Ishikawa (cell line): ENCODE results near the gene MRPL54.
A peak's percentile ranks its signal among the peaks of the same experiment; 100 is the strongest.

Source experiments
- CEBPB ChIP-seq: IDR thresholded peaks from 2 replicates; pipeline ENCODE4 v1.6.1; 2012
- CREB1 ChIP-seq: IDR thresholded peaks from 2 replicates; pipeline ENCODE4 v1.6.1; 2012; ENCODE audit warnings: low read depth
- EGR1 ChIP-seq: IDR thresholded peaks from 2 replicates; pipeline ENCODE4 v1.6.1; 2012
- EP300 ChIP-seq: IDR thresholded peaks from 2 replicates; pipeline ENCODE4 v1.6.1; 2012; ENCODE audit warnings: borderline replicate concordance
- FOXM1 ChIP-seq: IDR thresholded peaks from 2 replicates; pipeline ENCODE4 v1.6.1; 2012; ENCODE audit warnings: low read depth, borderline replicate concordance
- MAX ChIP-seq: IDR thresholded peaks from 2 replicates; pipeline ENCODE4 v1.6.1; 2012
- NFIC ChIP-seq: IDR thresholded peaks from 2 replicates; pipeline ENCODE4 v1.6.1; 2012
- RAD21 ChIP-seq: IDR thresholded peaks from 2 replicates; pipeline ENCODE4 v1.6.1; 2012; ENCODE audit warnings: low read depth
- REST ChIP-seq: IDR thresholded peaks from 2 replicates; pipeline ENCODE4 v1.6.1; 2012; ENCODE audit warnings: low read depth, mild to moderate bottlenecking
- TAF1 ChIP-seq: IDR thresholded peaks from 2 replicates; pipeline ENCODE4 v1.6.1; 2012; ENCODE audit warnings: low read depth, mild to moderate bottlenecking
- TCF12 ChIP-seq: IDR thresholded peaks from 2 replicates; pipeline ENCODE4 v1.6.1; 2012; ENCODE audit warnings: low read depth
- TEAD4 ChIP-seq: IDR thresholded peaks from 2 replicates; pipeline ENCODE4 v1.6.1; 2012
- USF1 ChIP-seq: IDR thresholded peaks from 2 replicates; pipeline ENCODE4 v1.6.1; 2012
- YY1 ChIP-seq: IDR thresholded peaks from 2 replicates; pipeline ENCODE4 v1.6.1; 2012; ENCODE audit warnings: low read depth
- ZBTB7A ChIP-seq: IDR thresholded peaks from 2 replicates; pipeline ENCODE4 v1.6.1; 2012; ENCODE audit warnings: low read depth

The MRPL54 gene

GRCh38 chr19:3778899-3779723 is 16.6 kb downstream of the MRPL54 start:
- TF ChIP-seq MAX (no peak), YY1 (no peak), TEAD4 (no peak), CEBPB (no peak), USF1 (peak; percentile 68), REST (no peak)

GRCh38 chr19:3780786-3781304 is 18.4 kb downstream of the MRPL54 start:
- no peak for TF ChIP-seq EGR1
- TF ChIP-seq TCF12: no peak
- no peak for TF ChIP-seq CEBPB
- no peak for TF ChIP-seq CREB1
- TF ChIP-seq FOXM1: no peak
- no peak for TF ChIP-seq USF1
- no peak for TF ChIP-seq TEAD4
- TF ChIP-seq NFIC: no peak
- no peak for TF ChIP-seq MAX
- no peak for TF ChIP-seq TAF1
- no peak for TF ChIP-seq YY1
- no peak for TF ChIP-seq EP300
- TF ChIP-seq REST: no peak
- no peak for TF ChIP-seq ZBTB7A
- no peak for TF ChIP-seq RAD21

- no peak for TF ChIP-seq RAD21
- no peak for TF ChIP-seq MAX
- no peak for TF ChIP-seq CREB1
- no peak for TF ChIP-seq YY1
Measured at GRCh38 chr19:3781603-3782002, 19.1 kb downstream of the MRPL54 start.

GRCh38 chr19:3782330-3782729 is 19.8 kb downstream of the MRPL54 start:
- TF ChIP-seq TAF1 (no peak), EGR1 (no peak), YY1 (no peak), RAD21 (no peak), TEAD4 (no peak), USF1 (no peak), MAX (no peak), NFIC (no peak), TCF12 (no peak), ZBTB7A (no peak), EP300 (no peak), CEBPB (no peak), FOXM1 (no peak), CREB1 (no peak), REST (no peak)
